Measurements from ENCODE around the gene TTC19.

TTC19 gene

DNA sequence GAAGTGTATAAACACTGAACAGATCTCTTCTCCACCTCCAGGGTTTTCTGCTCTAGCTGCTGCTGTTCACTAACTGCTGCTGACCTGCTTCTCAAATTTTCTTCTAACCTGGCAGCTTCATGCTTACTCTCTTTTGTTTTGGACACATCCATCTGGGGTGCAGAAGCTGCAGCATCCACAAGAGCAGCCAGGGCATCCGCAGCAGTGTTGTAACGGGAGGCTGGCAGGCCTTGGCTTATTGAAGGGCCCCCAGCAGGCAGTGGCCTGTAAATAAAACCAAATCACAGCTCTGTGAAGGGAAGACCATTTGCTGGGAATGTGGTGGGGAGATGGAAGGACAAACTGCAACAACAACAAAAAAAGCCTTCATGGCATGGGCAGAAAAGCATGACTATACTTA is 62.0 kb downstream of the TTC19 start:
- TF ChIP-seq, protein P1, sequence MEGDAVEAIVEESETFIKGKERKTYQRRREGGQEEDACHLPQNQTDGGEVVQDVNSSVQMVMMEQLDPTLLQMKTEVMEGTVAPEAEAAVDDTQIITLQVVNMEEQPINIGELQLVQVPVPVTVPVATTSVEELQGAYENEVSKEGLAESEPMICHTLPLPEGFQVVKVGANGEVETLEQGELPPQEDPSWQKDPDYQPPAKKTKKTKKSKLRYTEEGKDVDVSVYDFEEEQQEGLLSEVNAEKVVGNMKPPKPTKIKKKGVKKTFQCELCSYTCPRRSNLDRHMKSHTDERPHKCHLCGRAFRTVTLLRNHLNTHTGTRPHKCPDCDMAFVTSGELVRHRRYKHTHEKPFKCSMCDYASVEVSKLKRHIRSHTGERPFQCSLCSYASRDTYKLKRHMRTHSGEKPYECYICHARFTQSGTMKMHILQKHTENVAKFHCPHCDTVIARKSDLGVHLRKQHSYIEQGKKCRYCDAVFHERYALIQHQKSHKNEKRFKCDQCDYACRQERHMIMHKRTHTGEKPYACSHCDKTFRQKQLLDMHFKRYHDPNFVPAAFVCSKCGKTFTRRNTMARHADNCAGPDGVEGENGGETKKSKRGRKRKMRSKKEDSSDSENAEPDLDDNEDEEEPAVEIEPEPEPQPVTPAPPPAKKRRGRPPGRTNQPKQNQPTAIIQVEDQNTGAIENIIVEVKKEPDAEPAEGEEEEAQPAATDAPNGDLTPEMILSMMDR (IDR thresholded peaks at IDR 0.05; ENCODE audit: low read depth, low read length, missing control alignments): no peak
- DNase-seq (ENCODE audit: extremely low read depth, low read depth): no peak
- no peak overlapping the region for H3K4me3 ChIP-seq (replicated peaks; ENCODE audit: low read depth, low read length)

DNA sequence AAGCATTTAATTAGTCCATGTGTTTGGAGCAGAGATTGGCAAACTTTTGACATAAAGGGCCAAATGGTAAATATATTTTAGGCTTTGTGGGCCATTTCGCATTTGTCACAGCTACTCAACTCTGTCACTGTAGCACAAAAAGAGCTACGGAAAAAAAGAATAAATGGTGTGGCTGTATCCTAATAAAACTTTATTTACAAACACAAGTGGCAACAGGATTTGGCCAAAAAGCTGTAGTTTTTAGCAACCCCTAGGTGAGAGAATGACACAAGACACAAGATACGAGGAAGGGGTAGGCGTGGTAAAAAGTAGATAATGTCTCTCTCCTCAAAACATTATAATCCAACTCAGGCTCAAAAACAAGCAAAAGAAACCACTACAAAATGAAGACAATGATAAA is 66.5 kb downstream of the TTC19 start:
- DNase-seq (ENCODE audit: extremely low read depth, low read depth): no peak
- no peak overlapping the region for H3K4me3 ChIP-seq (replicated peaks; ENCODE audit: low read depth, low read length)
- TF ChIP-seq, protein P1 (IDR thresholded peaks at IDR 0.05; ENCODE audit: low read depth, low read length, missing control alignments): no peak

DNA sequence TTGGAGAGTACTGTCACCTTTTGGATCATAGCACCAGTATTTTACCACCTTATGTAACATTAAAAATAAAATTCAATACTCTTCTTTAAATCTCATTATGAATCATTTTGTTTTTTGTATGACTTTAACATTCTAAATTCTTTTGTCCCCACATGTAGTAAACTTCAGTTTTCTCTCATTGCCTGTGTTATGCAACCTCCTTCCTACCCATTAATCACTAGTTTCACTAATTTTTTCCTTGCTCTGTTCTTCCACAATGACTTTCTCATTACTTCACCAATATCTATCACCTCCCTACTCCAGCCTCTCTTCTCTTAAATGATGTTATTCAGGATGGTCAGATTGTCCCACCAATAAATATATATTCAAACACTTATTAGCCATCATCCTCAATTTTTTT is 68.7 kb downstream of the TTC19 start:
- H3K4me3 ChIP-seq (replicated peaks; ENCODE audit: low read depth, low read length): no peak overlapping the region
- TF ChIP-seq, protein P1 (IDR thresholded peaks at IDR 0.05; ENCODE audit: low read depth, low read length, missing control alignments): no peak
- DNase-seq (ENCODE audit: extremely low read depth, low read depth): no peak

DNA sequence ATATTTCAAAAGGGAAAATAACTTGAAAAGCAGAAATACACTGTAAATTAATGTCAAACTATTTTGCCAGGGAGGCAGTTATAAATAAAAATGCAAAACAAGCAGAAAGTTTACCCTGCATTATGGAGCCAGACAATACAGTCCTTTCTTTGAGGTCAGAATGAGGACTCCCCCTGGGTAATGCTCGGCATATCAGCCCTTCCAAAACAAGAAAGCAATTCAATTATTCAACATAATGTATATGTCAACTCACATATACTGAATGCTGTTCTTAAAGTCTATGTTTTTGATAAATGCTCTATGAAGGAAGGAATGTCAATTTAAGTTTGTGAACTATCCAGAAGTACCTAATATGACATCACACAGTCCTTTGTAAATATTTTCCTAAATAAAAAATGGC is 72.4 kb downstream of the TTC19 start:
- no peak overlapping the region for H3K4me3 ChIP-seq (replicated peaks; ENCODE audit: low read depth, low read length)
- TF ChIP-seq, protein P1 (IDR thresholded peaks at IDR 0.05; ENCODE audit: low read depth, low read length, missing control alignments): no peak
- DNase-seq (ENCODE audit: extremely low read depth, low read depth): no peak

- H3K4me3 ChIP-seq (replicated peaks; ENCODE audit: low read depth, low read length): no peak overlapping the region
- TF ChIP-seq, protein P1 (IDR thresholded peaks at IDR 0.05; ENCODE audit: low read depth, low read length, missing control alignments): no peak
- no peak for DNase-seq (ENCODE audit: extremely low read depth, low read depth)
Measured at GRCh38 chr17:16073845-16074244, 74.2 kb downstream of the TTC19 start.

DNA sequence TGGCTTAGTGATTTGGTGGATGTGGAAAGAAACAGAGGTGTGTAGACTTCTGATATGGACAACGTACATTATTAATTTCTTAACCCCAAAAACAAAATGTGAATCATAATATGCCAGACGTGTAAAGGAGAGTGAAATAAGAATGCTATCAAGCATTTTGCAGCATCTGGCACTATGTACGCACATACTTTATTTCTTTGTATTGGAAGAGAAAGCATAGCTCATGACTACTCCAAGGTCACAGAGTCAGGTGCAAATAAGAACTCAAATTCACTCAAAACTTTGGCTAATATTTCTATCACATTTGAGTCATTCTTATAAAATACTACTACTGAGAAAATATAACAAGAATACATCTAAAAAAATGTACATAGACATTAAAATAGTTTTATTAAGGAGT is 74.8 kb downstream of the TTC19 start:
- no peak overlapping the region for H3K4me3 ChIP-seq (replicated peaks; ENCODE audit: low read depth, low read length)
- TF ChIP-seq, protein P1 (IDR thresholded peaks at IDR 0.05; ENCODE audit: low read depth, low read length, missing control alignments): no peak
- DNase-seq (ENCODE audit: extremely low read depth, low read depth): no peak

GRCh38 chr17:16075949-16076348 is 76.3 kb downstream of the TTC19 start:
- TF ChIP-seq, protein P1 (IDR thresholded peaks at IDR 0.05; ENCODE audit: low read depth, low read length, missing control alignments): no peak
- no peak overlapping the region for H3K4me3 ChIP-seq (replicated peaks; ENCODE audit: low read depth, low read length)
- no peak for DNase-seq (ENCODE audit: extremely low read depth, low read depth)

Measured in HFF-Myc (cell line).